Measurements from ENCODE around the gene SEMA5A. TPM values are rescaled to one million over a fixed set of nuclear protein-coding genes. Genes with fewer than 3 reads are reported as not detected.

The SEMA5A gene
- total RNA-seq, 4 donors from 2014 or later, result 13.4 to 22.3 (median 18.5) TPM

- 84 to 91% methylated on average over 4 of the region's 4 CpGs for WGBS, 2 donors
- no peak for DNase-seq (ENCODE audit: low spot score in 2 of 2)
- H3K4me3 ChIP-seq (ENCODE audit: low read depth, poor library complexity, severe bottlenecking), result no peak overlapping the region
- intact Hi-C loops (cut with DNase I; ENCODE audit: low total_unique reads), result no loop called here
- TF ChIP-seq, protein P1, sequence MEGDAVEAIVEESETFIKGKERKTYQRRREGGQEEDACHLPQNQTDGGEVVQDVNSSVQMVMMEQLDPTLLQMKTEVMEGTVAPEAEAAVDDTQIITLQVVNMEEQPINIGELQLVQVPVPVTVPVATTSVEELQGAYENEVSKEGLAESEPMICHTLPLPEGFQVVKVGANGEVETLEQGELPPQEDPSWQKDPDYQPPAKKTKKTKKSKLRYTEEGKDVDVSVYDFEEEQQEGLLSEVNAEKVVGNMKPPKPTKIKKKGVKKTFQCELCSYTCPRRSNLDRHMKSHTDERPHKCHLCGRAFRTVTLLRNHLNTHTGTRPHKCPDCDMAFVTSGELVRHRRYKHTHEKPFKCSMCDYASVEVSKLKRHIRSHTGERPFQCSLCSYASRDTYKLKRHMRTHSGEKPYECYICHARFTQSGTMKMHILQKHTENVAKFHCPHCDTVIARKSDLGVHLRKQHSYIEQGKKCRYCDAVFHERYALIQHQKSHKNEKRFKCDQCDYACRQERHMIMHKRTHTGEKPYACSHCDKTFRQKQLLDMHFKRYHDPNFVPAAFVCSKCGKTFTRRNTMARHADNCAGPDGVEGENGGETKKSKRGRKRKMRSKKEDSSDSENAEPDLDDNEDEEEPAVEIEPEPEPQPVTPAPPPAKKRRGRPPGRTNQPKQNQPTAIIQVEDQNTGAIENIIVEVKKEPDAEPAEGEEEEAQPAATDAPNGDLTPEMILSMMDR (IDR thresholded peaks at IDR 0.05), result no peak
- no peak for TF ChIP-seq POLR2A (IDR thresholded peaks at IDR 0.05)
Observed at GRCh38 chr5:9332026-9332425, 213.8 kb downstream of the SEMA5A start.

GRCh38 chr5:9331372-9331771 is 214.5 kb downstream of the SEMA5A start:
- no peak for TF ChIP-seq POLR2A (IDR thresholded peaks at IDR 0.05)
- TF ChIP-seq, protein P1 (IDR thresholded peaks at IDR 0.05), result no peak
- WGBS, 2 donors, result 92 to 94% methylated on average over 1 of the region's 1 CpG
- no peak overlapping the region for H3K4me3 ChIP-seq (ENCODE audit: low read depth, poor library complexity, severe bottlenecking)
- intact Hi-C loops (cut with DNase I; ENCODE audit: low total_unique reads), result no loop called here
- no peak for DNase-seq (ENCODE audit: low spot score in 2 of 2)

DNA sequence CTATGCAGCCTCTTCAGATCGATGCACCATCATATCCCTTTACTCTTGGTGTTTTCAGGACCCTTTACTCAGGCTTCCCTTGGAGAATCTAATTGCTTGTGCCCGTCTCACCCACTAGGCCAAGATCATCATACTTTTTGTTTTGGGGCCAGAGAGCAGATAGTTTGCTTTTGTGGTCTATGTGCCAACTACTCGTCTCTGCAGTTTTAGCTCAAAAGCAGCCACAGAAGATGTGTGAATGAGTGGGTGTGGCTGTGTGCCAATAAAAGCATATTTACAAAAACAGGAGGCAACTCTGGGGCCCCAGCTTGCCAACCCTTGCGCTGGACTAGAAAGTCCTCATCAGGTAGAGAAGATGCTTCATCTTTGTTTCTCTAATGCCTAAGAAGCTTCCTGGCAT is 216.8 kb downstream of the SEMA5A start:
- TF ChIP-seq, protein P1 (IDR thresholded peaks at IDR 0.05), result no peak
- TF ChIP-seq POLR2A (IDR thresholded peaks at IDR 0.05), result no peak
- DNase-seq (ENCODE audit: low spot score in 2 of 2), result no peak
- H3K4me3 ChIP-seq (ENCODE audit: low read depth, poor library complexity, severe bottlenecking), result no peak overlapping the region
- intact Hi-C loops (cut with DNase I; ENCODE audit: low total_unique reads), result no loop called here
- 56 to 59% methylated on average over 4 of the region's 4 CpGs for WGBS, 2 donors

- intact Hi-C loops (cut with DNase I; ENCODE audit: low total_unique reads), result no loop called here
- no peak for DNase-seq (ENCODE audit: low spot score in 2 of 2)
- TF ChIP-seq POLR2A (IDR thresholded peaks at IDR 0.05), result no peak
- TF ChIP-seq, protein P1 (IDR thresholded peaks at IDR 0.05), result no peak
- 90 to 93% methylated on average over 4 of the region's 4 CpGs for WGBS, 2 donors
- H3K4me3 ChIP-seq (ENCODE audit: low read depth, poor library complexity, severe bottlenecking), result no peak overlapping the region
Observed at GRCh38 chr5:9325549-9325948, 220.3 kb downstream of the SEMA5A start.

DNA sequence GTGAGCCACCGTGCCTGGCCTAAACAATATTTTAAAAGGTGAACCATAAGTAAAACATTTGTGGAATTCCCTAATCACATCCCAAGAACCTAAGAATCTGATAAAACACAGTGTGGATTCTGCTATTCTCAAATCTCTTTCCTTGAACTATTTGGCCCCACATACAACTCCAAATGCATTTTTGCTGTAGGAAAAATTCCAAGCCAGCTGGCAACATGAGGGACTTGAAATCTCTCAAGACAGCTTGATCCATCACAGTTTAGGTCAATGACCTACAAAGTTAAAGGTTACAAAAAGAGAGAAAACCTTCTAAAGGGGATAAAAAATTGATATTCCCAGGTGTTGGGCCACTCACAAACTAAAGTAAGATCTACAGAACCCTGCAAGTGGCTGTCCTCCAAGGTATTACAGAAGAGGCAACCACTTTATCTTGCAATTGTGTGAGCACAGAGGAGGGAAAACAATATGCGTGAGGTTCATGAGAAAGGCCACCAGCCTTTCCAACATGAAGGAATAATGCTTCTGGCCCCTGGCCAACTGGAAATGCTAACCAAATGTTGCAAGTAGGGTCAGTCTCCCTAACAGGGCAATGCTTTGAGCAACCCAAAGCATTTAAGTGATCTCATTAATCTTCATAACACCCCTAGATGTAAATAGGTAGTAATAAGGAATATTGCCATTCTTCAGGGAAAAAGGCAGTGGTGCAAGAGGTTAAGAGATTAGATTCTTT is 221.4 kb downstream of the SEMA5A start:
- 67 to 76% methylated on average over 2 of the region's 2 CpGs for WGBS, 2 donors
- H3K4me3 ChIP-seq (ENCODE audit: low read depth, poor library complexity, severe bottlenecking), result no peak overlapping the region
- intact Hi-C loops (cut with DNase I; ENCODE audit: low total_unique reads), result no loop called here
- TF ChIP-seq POLR2A (IDR thresholded peaks at IDR 0.05), result no peak
- no peak for DNase-seq (ENCODE audit: low spot score in 2 of 2)

DNA sequence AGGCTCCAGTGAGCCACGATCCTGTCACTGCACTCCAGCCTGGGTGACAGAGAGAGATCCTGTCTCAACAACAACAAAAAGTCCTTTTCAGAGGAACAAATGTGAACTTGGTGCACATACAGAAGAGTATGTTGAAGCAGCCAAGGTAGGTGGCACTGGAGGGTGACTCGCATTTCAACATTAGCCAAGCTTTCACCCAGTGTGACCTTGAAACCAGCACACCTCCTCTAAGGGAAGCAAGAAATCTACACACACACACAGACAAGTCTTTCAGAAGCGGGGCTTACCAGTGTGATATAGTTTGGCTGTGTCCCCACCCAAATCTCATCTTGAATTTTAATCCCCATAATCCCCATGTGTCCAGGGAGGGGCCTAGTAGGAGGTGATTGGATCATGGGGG is 225.2 kb downstream of the SEMA5A start:
- no peak for TF ChIP-seq POLR2A (IDR thresholded peaks at IDR 0.05)
- TF ChIP-seq, protein P1 (IDR thresholded peaks at IDR 0.05), result no peak
- no peak overlapping the region for H3K4me3 ChIP-seq (ENCODE audit: low read depth, poor library complexity, severe bottlenecking)
- 95% methylated on average over 3 of the region's 3 CpGs for WGBS, 2 donors
- intact Hi-C loops (cut with DNase I; ENCODE audit: low total_unique reads), result no loop called here
- no peak for DNase-seq (ENCODE audit: low spot score in 2 of 2)

Data from lower leg skin (tissue), 4 donors.